NCI-H226 (cell line): ENCODE data around the gene ATP8A2.
A peak's percentile ranks its signal among the peaks of the same experiment; 100 is the strongest.

Source experiments
- DNase-seq: peaks from one replicate; pipeline ENCODE4 v3.0.0-alpha.2; 2015

ATP8A2 gene

GRCh38 chr13:26022538-26023292, 650.9 kb downstream of the ATP8A2 start:
- no peak for DNase-seq

- DNase-seq = no peak
Measured at GRCh38 chr13:26024558-26024957, 652.8 kb downstream of the ATP8A2 start.

DNA sequence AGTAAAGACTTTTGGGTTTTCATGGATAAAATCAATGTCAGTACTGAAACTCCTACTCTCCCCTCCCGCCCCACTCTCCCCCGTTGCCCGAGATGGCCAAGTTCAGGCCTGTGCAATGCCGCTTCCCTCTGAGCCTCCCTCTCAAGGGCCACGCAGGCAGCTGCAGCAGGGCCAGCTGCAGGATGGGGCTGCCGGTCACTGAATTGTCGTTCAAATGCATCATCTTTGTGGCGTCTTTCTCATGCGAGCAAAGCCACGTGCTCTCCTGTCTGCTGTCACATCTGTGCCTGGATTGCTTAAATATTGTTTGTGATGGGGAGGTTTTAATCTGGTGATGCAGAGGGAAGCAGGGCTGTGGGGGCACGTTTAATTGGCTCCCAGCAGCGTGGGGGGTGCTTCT, 653.4 kb downstream of the ATP8A2 start:
- DNase-seq = no peak

DNA sequence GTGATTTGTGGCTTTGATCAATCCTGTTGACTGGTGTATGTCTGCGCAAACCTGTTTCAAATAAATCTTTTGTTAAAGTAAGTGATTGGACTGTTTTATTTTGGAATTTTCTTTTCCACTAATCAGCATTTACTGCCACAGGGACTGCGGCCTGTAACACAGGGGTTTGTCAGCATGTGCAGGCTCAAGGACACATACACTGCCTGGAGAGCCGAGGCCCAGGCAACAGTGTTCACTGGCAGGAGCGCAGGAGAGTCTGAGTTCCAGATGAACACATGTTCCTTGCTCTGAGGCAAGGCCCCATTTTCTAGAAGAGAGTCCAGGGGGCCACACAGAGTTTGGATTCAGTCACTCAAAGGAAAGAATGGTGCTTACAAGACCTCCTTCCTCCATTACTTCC, 654.0 kb downstream of the ATP8A2 start:
- DNase-seq = no peak

DNA sequence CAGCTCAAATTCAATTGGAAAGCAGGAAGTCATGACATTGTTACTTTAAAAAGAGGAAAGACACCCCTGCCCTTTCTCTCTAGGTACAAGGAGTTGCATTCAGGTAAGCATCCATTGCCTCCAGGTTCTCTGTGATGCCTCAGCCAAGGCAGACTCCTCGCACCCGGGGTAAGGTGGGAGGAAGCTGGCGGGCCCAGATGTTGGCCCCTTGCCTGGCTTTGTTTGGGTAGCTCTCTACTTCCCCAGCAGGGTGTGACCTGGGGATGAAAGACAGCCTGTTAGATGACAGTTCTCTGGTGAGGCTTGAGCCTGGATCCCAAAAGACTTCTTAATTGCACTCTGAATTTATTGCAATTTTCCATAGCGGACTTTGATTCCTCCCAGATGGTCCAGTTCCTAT, 654.4 kb downstream of the ATP8A2 start:
- no peak for DNase-seq

- DNase-seq = no peak
Measured at GRCh38 chr13:26029581-26030136, 657.9 kb downstream of the ATP8A2 start.

DNA sequence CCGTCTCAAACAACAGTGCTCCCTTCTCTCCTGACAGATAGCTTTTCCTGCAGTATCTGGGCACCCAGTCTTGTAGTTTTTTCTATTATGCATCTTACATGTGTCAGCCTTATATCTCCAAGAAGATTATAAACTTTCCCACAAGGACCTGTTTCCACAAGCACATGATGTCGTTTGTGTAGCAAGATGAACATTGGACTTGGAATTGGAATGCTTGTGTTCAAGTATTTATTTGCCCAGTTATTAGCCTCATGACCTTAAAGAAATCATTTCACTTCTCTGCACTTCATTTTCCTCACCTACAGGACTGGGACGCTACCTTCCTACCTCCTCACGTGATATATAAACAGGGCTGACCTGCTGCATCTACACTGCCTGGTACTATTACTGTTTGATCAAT, 658.6 kb downstream of the ATP8A2 start:
- DNase-seq = no peak

DNA sequence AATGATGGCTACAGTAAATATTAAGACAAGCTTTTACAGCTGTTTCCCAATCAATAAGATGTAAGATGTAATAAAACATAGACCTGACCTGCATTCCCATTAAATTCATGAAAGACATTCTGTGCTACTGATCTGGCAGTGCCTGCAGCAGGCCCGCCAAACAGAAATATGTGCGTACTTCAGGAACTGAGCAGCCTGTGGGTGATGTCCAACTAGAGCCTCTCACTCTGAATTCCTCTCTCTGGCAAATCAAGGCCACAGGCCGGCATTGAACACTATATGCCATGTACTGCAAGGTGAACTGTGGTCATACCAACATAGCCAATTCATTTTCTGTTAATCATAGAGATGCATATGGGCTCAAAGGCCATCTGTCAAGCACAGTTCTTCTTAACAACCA, 662.2 kb downstream of the ATP8A2 start:
- no peak for DNase-seq

GRCh38 chr13:26036383-26036782, 664.6 kb downstream of the ATP8A2 start:
- DNase-seq = no peak

GRCh38 chr13:26037302-26037701, 665.5 kb downstream of the ATP8A2 start:
- no peak for DNase-seq

GRCh38 chr13:26038931-26039475, 667.2 kb downstream of the ATP8A2 start:
- DNase-seq = no peak

DNA sequence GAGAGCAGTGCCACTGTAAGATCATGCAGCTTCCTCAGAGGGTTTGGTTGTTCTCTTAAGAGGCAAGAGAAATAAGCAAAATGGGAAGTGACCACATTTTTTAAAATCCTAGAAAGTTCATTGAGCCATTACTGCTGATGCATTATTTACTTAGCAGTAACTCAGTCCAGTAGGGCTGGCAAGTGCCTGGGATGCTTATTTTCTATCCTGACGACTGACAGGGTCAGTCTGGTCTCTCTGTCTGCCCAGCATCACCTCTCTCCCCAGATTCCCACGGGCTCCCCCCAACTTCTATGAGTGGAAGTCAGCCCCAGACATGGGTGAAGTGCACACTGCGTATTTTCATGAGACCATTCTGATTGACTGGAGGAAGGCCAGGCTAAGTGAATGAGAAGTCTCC, 669.7 kb downstream of the ATP8A2 start:
- no peak for DNase-seq

GRCh38 chr13:26042785-26043184, 671.0 kb downstream of the ATP8A2 start:
- DNase-seq = no peak

- DNase-seq = no peak
Measured at GRCh38 chr13:26045142-26045541, 673.4 kb downstream of the ATP8A2 start.

GRCh38 chr13:26046639-26047038, 674.9 kb downstream of the ATP8A2 start:
- DNase-seq = no peak

GRCh38 chr13:26047040-26047439, 675.3 kb downstream of the ATP8A2 start:
- no peak for DNase-seq

DNA sequence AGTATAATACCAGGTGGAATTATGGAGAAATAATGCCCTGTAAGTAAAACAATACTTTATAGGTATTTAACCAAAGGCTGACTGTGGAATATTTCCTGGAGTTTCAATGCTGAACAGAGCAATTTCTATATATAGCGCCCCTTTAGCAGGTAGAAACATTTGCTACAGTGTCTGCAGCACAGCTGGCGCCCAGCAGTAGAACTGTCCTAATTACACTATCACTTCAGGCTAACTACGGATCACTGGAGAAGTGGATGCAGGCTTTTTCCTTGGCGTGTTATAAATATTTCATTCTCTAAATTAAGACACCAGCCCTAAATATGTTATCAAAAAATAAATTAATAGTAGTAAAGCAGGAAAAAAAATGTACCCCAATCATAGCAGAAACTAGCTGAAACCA, 677.0 kb downstream of the ATP8A2 start:
- DNase-seq = no peak

GRCh38 chr13:26050568-26051230, 678.9 kb downstream of the ATP8A2 start:
- no peak for DNase-seq

DNA sequence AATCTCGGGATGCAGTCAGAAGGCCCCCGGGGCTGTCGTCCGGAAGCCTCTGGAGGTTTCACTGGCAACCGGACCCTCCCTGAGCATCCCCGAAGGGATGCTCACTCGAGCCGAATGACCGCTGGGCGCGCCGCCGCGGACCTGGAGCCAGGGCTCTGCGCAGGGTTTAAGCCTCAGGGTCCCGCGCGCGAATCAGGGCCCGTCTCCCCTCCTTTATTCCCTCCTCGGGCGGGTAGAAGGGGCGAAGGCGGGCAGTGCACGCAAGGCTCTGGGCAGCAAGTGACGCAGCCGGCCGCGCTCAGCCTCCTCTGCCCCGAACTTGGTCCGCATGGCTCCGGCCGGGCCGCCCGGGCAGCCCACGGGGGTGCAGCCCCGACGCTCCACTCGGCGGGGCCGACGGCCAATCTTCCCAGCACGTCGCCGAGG, 679.5 kb downstream of the ATP8A2 start:
- DNase-seq = no peak

DNA sequence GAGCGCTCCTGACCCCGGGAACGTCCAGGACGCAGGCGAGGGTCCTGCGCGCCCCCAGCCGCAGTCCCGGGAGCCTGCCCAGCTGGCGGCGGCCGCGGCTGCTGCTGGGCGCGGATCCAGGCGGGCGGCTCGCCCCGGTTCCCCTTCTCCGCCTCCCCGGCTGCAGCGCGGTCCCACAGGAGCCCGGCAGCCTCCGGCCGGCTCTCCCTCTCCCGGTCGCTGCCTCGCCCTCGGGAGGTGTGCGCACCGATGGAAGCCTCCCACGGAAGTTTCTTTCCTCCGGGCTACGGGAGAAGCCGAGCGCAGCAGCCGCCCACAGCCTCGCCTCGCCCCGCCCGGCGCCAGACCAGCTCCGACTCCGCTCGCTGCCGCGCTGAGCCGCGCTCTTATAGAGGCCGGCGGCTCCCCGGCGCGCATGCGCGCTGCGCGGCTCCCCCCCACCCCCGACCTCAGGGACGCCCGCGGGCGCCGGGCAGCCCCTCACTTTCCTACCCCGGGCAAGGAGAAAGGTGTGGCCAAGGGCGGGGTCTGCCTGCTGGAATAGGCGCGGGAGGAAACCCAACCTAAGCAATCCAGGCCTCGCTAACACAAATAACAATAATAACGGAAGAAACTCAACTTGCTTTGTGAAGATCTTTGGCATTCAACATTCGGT, 680.0 kb downstream of the ATP8A2 start, which contains the start of gene SHISA2:
Gene SHISA2, minus strand, starts transcription at position 360 of the 655 bp plus-strand sequence. CDS start 1,041 bp downstream, outside the sequence.
- DNase-seq = peak; percentile 36

- DNase-seq = no peak
Measured at GRCh38 chr13:26052337-26052736, 680.6 kb downstream of the ATP8A2 start.

DNA sequence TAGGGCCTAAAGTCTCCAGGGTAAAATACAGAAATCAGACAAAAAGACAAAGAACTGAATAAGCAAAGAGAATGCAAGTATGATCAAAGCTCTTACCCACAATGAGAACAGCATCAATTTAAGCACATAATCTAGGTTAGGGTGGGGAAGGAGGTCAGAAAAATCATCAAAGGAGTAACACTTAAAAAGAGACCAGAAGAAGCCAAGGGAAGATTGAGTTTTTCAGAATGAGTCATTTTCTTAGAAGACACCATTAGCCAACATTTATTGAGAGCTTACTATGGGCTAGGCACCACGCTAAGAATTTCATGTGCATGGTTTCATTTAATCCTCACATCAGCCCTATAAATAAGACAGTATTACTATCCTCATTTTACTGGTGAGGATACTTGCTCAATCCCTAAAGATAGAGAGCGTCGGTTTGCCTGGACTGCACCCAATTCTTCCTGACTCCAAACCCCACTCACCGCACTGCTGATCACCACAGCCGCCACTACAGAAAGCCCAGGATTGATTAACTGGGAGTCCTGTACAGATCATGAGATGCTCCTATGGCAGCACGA, 681.7 kb downstream of the ATP8A2 start:
- no peak for DNase-seq

- DNase-seq = no peak
Measured at GRCh38 chr13:26054896-26055295, 683.1 kb downstream of the ATP8A2 start.
